ENCODE results near the gene C7orf33. TPM values are rescaled to one million over a fixed set of nuclear protein-coding genes. Genes with fewer than 3 reads are reported as not detected.

The C7orf33 gene
- not detected in 2 replicates for total RNA-seq

GRCh38 chr7:148590471-148590870, at the start of gene C7orf33:
C7orf33 (plus strand) TSS chr7:148590766; CDS start chr7:148590926, 160 bp downstream.

Other genes with a start within 250 kb of the C7orf33 start
- 40.5 and 40.8 TPM in 2 replicates for gene CUL1, start 108.1 kb downstream of the C7orf33 start, total RNA-seq